ENCODE data around the gene CD99. TPM values are rescaled to one million over a fixed set of nuclear protein-coding genes. Genes with fewer than 3 reads are reported as not detected.

The CD99 gene
- total RNA-seq, 6 experiments from 2014 or later, result 526 to 610 (median 584) TPM

DNA sequence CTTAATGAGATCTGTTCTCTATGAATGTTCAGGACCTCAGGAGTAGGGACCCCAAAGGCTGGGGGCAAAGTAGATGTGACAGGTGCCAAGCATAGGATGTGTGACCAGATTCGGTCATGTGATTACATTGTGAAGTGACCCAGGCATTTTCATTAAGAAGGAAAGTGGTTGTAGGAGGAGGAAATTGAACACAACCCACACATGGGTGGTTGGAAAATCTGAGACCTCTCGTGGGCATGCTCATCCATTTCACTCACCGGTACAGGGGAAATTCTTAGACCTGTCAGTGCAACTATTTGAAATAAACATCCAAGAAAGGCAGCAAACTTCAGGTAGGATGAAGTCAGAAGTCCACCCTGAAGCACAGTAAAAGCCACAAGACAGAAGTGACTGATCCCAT is 43.5 kb upstream of the CD99 start:
- Mint-ChIP-seq H3K9me3 (no peaks in the 10 kb centered on the region), H3K4me1 (ENCODE audit: low read depth) (no peaks in the 10 kb centered on the region), H3K27me3 (ENCODE audit: insufficient read depth) (no peaks in the 10 kb centered on the region; the same call in 1 of the 2 replicates), H3K27ac (no peak overlapping the region), H3K4me3 (no peak overlapping the region), H3K36me3 (ENCODE audit: low read depth) (peaks cover 5% of the 10 kb centered on the region; the same call in 1 of the 2 replicates)
- no peak for DNase-seq
- TF ChIP-seq, protein P1, sequence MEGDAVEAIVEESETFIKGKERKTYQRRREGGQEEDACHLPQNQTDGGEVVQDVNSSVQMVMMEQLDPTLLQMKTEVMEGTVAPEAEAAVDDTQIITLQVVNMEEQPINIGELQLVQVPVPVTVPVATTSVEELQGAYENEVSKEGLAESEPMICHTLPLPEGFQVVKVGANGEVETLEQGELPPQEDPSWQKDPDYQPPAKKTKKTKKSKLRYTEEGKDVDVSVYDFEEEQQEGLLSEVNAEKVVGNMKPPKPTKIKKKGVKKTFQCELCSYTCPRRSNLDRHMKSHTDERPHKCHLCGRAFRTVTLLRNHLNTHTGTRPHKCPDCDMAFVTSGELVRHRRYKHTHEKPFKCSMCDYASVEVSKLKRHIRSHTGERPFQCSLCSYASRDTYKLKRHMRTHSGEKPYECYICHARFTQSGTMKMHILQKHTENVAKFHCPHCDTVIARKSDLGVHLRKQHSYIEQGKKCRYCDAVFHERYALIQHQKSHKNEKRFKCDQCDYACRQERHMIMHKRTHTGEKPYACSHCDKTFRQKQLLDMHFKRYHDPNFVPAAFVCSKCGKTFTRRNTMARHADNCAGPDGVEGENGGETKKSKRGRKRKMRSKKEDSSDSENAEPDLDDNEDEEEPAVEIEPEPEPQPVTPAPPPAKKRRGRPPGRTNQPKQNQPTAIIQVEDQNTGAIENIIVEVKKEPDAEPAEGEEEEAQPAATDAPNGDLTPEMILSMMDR (IDR thresholded peaks at IDR 0.05), result no peak

DNA sequence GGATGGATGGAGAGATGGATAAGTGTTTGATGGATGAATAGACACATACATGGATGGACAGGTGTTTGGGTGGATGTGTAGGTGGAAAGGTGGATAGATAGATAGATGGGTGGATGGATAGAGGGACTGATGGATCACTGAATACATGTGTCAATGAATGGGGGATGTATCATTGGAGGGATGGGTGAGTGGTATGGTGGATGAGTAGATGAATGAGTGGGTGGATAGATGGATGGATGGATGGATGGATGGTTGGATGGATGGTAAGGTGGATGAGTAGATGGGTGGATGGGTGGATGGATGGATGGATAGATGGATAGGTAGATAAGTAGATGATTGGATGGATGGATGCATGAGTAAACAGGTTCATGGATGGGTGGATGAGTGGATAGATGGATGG is 41.1 kb upstream of the CD99 start:
- DNase-seq, result no peak
- no peaks in the 10 kb centered on the region for H3K4me1 Mint-ChIP-seq (ENCODE audit: low read depth)
- no peak overlapping the region for H3K27ac Mint-ChIP-seq
- H3K9me3 Mint-ChIP-seq, result no peaks in the 10 kb centered on the region
- TF ChIP-seq, protein P1 (IDR thresholded peaks at IDR 0.05), result no peak
- H3K27me3 Mint-ChIP-seq (ENCODE audit: insufficient read depth), result no peaks in the 10 kb centered on the region; the same call in 1 of the 2 replicates
- peaks cover 5% of the 10 kb centered on the region; the same call in 1 of the 2 replicates for H3K36me3 Mint-ChIP-seq (ENCODE audit: low read depth)
- H3K4me3 Mint-ChIP-seq, result no peak overlapping the region

DNA sequence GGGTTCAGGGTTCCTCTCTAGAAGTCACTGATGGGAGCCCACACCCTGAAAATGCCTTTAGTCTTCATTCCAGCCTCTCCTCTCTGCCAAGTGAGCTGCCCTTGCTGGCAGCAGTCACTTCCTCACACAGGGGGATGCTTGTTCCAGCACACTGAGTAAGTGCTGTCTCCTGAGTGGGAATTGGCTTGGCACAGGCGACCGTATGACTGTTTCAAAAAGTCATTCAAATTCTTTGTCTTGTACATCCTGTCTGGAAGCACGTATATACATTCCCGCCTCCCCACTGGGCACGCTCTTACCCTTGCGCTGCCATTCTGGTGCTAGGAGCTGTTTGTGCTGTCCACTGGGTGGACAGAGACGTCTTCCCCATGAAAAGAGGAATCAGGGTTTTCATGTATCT is 40.2 kb upstream of the CD99 start:
- DNase-seq, result no peak
- TF ChIP-seq, protein P1 (IDR thresholded peaks at IDR 0.05), result no peak
- Mint-ChIP-seq H3K9me3 (no peaks in the 10 kb centered on the region), H3K27me3 (ENCODE audit: insufficient read depth) (peaks cover 2% of the 10 kb centered on the region), H3K4me1 (ENCODE audit: low read depth) (no peaks in the 10 kb centered on the region), H3K36me3 (ENCODE audit: low read depth) (peaks cover 5% of the 10 kb centered on the region; the same call in 1 of the 2 replicates), H3K27ac (no peak overlapping the region), H3K4me3 (no peak overlapping the region)

DNA sequence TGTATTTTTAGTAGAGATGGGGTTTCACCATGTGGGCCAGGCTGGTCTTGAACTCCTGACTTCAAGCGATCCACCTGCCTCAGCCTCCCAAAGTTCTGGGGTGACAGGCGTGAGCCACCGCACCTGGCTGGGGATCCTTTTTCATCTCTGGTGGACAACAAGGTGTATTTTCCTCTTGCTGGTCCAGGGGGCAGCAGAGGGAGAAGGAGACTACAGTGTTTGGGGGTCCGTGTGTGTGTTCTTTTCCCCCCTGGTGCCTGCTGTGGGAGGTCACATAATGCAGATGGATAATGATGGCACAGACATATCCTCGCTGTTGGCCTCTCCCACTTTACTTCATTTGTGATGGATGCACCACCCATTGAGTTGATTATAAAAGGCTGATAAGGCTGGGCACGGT is 39.0 kb upstream of the CD99 start:
- DNase-seq, result no peak
- H3K27ac Mint-ChIP-seq, result no peak overlapping the region
- TF ChIP-seq, protein P1 (IDR thresholded peaks at IDR 0.05), result peak; percentile 53
- peaks cover 2% of the 10 kb centered on the region for H3K27me3 Mint-ChIP-seq (ENCODE audit: insufficient read depth)
- H3K36me3 Mint-ChIP-seq (ENCODE audit: low read depth), result no peaks in the 10 kb centered on the region
- no peak overlapping the region for H3K4me3 Mint-ChIP-seq
- no peaks in the 10 kb centered on the region for H3K4me1 Mint-ChIP-seq (ENCODE audit: low read depth)
- no peaks in the 10 kb centered on the region for H3K9me3 Mint-ChIP-seq

DNA sequence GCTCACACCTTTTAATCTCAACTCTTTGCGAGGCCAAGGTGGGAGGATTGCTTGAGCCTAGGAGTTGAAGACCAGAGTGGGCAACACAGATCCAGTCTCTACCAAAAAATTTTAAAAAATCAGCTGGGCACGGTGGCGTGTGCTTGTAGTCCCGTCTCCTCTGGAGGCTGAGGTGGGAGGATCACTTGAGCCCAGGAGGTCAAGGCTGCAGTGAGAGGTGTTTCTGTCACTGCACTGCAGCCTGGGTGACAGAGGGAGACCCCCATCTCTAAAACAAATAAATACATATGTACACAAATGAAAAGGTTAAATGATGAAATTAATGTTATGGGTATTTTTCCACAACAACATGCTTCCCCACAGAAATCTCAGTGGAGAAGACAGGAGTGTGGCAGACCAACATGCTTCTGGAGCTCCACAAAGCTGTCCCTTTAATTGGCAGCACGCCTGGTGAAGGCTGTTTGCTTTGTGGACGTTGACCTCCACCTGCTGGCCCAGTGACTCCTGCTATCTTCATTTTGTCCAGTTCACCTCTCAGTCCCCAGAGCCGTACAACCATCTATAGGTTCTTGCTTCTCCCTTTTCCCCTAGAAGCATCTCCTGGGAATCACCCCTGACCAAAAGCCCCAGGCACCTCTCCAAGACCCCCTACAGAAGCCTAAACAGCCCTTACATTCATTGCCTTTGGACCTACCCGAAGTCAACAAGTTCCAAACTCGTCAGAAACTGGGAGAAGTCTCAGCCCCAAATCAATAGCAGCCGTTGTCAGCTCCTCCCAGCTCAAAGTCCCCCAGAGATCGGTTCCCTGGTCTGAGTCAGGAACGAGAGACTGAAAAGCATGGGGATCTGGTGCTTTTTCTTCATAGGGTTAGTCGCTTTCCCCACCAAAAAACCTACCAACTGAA is 36.4 kb upstream of the CD99 start:
- Mint-ChIP-seq H3K36me3 (ENCODE audit: low read depth) (no peaks in the 10 kb centered on the region), H3K4me3 (no peak overlapping the region), H3K4me1 (ENCODE audit: low read depth) (no peaks in the 10 kb centered on the region), H3K9me3 (no peaks in the 10 kb centered on the region), H3K27me3 (ENCODE audit: insufficient read depth) (peaks cover 2% of the 10 kb centered on the region), H3K27ac (no peak overlapping the region)
- no peak for DNase-seq
- TF ChIP-seq, protein P1 (IDR thresholded peaks at IDR 0.05), result no peak

All from HFFc6 (cell line).